CD4-positive, alpha-beta T cell (primary cell): ENCODE measurements around the gene RAPGEF6. TPM values are rescaled to one million over a fixed set of nuclear protein-coding genes. Genes with fewer than 3 reads are reported as not detected.

Experiments
- ATAC-seq: fragments of 200-7000 bp; cut with Tn5 transposase; one replicate; pipeline ENCODE4 v1.10.0; 2022; ENCODE audit warnings: mild to moderate bottlenecking; ENCODE audit not compliant: poor library complexity
- CTCF ChIA-PET: fragments of 350-600 bp; sonication (Branson Sonifier 250); formaldehyde crosslinking; loops from one replicate; lab custom pipeline; 2021; ENCODE audit warnings: antibody characterized with exemption, inconsistent platforms; lab: Charles Lee
- POLR2A ChIA-PET: fragments of 350-600 bp; sonication (Branson Sonifier 250); formaldehyde crosslinking; loops from one replicate; lab custom pipeline; 2021; ENCODE audit warnings: antibody characterized with exemption, inconsistent platforms; lab: Charles Lee
- DNase-seq, 14 experiments: peaks; one replicate each; pipeline ENCODE4 v3.0.0-alpha.2; 2013 to 2020; ENCODE audit warnings: mixed read lengths in 2 of 14
- H3K27ac ChIP-seq, 2 donors: one replicate each; pipeline versions ENCODE4 v1.5.1 to v1.7.0; 2013; ENCODE audit warnings: low read length in 2 of 2, low read depth in 1 of 2, mild to moderate bottlenecking in 1 of 2
- H3K27me3 ChIP-seq, 2 experiments: 1 replicate in 1 of 2; 2 replicates in 1 of 2; pipeline versions ENCODE4 v1.6.1 to v1.7.0; 2013; ENCODE audit warnings: low read length in 2 of 2, control low read depth in 1 of 2, mild to moderate bottlenecking in 1 of 2, moderate library complexity in 1 of 2; ENCODE audit not compliant: insufficient read depth in 2 of 2, control insufficient read depth in 1 of 2
- H3K36me3 ChIP-seq: one replicate; pipeline ENCODE4 v1.6.1; 2013; ENCODE audit warnings: low read length, control low read depth; ENCODE audit not compliant: insufficient read depth
- H3K4me1 ChIP-seq: one replicate; pipeline ENCODE4 v1.6.1; 2013; ENCODE audit warnings: low read length, control low read depth; ENCODE audit not compliant: insufficient read depth
- H3K4me3 ChIP-seq: one replicate; pipeline ENCODE4 v1.5.1; 2013; ENCODE audit warnings: mild to moderate bottlenecking, low read length, moderate library complexity
- H3K9me3 ChIP-seq, 2 experiments: 1 replicate in 1 of 2; 2 replicates in 1 of 2; pipeline versions ENCODE4 v1.6.1 to v1.7.0; 2013; ENCODE audit warnings: low read length in 2 of 2, mild to moderate bottlenecking in 2 of 2, control low read depth in 1 of 2, moderate library complexity in 1 of 2; ENCODE audit not compliant: control insufficient read depth in 1 of 2, insufficient read depth in 1 of 2
- H3K27ac Mint-ChIP-seq: one replicate; pipeline ENCODE4 v1.8.0; 2020; ENCODE audit warnings: mixed read lengths
- H3K27me3 Mint-ChIP-seq: one replicate; pipeline ENCODE4 v1.8.0; 2021; ENCODE audit warnings: mixed read lengths
- H3K36me3 Mint-ChIP-seq: one replicate; pipeline ENCODE4 v1.8.0; 2021; ENCODE audit warnings: low read depth, mixed read lengths
- H3K4me1 Mint-ChIP-seq: one replicate; pipeline ENCODE4 v1.8.0; 2021; ENCODE audit warnings: low read depth, mixed read lengths
- H3K4me3 Mint-ChIP-seq: one replicate; pipeline ENCODE4 v1.8.0; 2020; ENCODE audit warnings: mild to moderate bottlenecking, mixed read lengths
- H3K9me3 Mint-ChIP-seq: one replicate; pipeline ENCODE4 v1.8.0; 2020; ENCODE audit warnings: mixed read lengths
- intact Hi-C, 2 experiments: fragments of 100-400 bp; cut with DNase I in 1 of 2; cut with micrococcal nuclease in 1 of 2; formaldehyde crosslinking; loops; one replicate each; pipeline versions ENCODE4 v1.15.1 to v1.9.0; 2023 to 2025; cut with DNase I, micrococcal nuclease
- total RNA-seq, 174 experiments: library from RNA in 2 of 174; stranded (reverse) in 2 of 174; gene quantifications; one replicate each; pipeline ENCODE4 v1.2.3 and lab custom pipeline; 2021 to 2026
- TF ChIP-seq, protein P1 (sequence below): fragments of 200-600 bp; IDR thresholded peaks from one replicate; pipeline ENCODE4 v1.8.0; 2022; ENCODE audit warnings: antibody characterized with exemption, mild to moderate bottlenecking

Gene RAPGEF6
- total RNA-seq, 2 experiments from 2014 or later, result 83.3 to 91.4 TPM

GRCh38 chr5:131475541-131475941 is 159.5 kb downstream of the RAPGEF6 start:
- Mint-ChIP-seq H3K4me3 (no peak overlapping the region), H3K4me1 (peaks cover 64% of the 10 kb centered on the region), H3K27ac (peak overlapping the region; percentile 69), H3K9me3 (no peaks in the 10 kb centered on the region), H3K27me3 (no peaks in the 10 kb centered on the region), H3K36me3 (peaks cover 95% of the 10 kb centered on the region)
- H3K27ac ChIP-seq, result no peak overlapping the region
- no peaks in the 10 kb centered on the region for H3K9me3 ChIP-seq
- H3K4me1 ChIP-seq, result peaks cover 4% of the 10 kb centered on the region
- no peaks in the 10 kb centered on the region for H3K27me3 ChIP-seq
- DNase-seq, result no peak
- TF ChIP-seq, protein P1, sequence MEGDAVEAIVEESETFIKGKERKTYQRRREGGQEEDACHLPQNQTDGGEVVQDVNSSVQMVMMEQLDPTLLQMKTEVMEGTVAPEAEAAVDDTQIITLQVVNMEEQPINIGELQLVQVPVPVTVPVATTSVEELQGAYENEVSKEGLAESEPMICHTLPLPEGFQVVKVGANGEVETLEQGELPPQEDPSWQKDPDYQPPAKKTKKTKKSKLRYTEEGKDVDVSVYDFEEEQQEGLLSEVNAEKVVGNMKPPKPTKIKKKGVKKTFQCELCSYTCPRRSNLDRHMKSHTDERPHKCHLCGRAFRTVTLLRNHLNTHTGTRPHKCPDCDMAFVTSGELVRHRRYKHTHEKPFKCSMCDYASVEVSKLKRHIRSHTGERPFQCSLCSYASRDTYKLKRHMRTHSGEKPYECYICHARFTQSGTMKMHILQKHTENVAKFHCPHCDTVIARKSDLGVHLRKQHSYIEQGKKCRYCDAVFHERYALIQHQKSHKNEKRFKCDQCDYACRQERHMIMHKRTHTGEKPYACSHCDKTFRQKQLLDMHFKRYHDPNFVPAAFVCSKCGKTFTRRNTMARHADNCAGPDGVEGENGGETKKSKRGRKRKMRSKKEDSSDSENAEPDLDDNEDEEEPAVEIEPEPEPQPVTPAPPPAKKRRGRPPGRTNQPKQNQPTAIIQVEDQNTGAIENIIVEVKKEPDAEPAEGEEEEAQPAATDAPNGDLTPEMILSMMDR, result no peak
- no peak for ATAC-seq
- intact Hi-C loops, result no loop called here
- POLR2A ChIA-PET, result no interaction called here
- no peak overlapping the region for H3K4me3 ChIP-seq
- H3K36me3 ChIP-seq, result peaks cover 74% of the 10 kb centered on the region
- CTCF ChIA-PET, result no interaction called here

GRCh38 chr5:131473731-131474130 is 161.3 kb downstream of the RAPGEF6 start:
- intact Hi-C loops, result no loop called here
- peaks cover 57% of the 10 kb centered on the region for H3K4me1 Mint-ChIP-seq
- no peak overlapping the region for H3K4me3 Mint-ChIP-seq
- Histone ChIP-seq H3K27me3 (no peaks in the 10 kb centered on the region), H3K36me3 (peaks cover 65% of the 10 kb centered on the region), H3K9me3 (no peaks in the 10 kb centered on the region), H3K4me3 (no peak overlapping the region), H3K4me1 (no peaks in the 10 kb centered on the region), H3K27ac (no peak overlapping the region)
- peak overlapping the region; percentile 60 for H3K27ac Mint-ChIP-seq
- ChIA-PET CTCF (no interaction called here), POLR2A (interaction anchor here (0.9 kb wide), 1 partner anchor 209 kb away, joined by 3 read pairs; no protein-coding TSS in a partner anchor)
- H3K27me3 Mint-ChIP-seq, result no peaks in the 10 kb centered on the region
- no peak for DNase-seq
- H3K36me3 Mint-ChIP-seq, result peaks cover 91% of the 10 kb centered on the region
- H3K9me3 Mint-ChIP-seq, result no peaks in the 10 kb centered on the region
- TF ChIP-seq, protein P1, result no peak
- ATAC-seq, result no peak

DNA sequence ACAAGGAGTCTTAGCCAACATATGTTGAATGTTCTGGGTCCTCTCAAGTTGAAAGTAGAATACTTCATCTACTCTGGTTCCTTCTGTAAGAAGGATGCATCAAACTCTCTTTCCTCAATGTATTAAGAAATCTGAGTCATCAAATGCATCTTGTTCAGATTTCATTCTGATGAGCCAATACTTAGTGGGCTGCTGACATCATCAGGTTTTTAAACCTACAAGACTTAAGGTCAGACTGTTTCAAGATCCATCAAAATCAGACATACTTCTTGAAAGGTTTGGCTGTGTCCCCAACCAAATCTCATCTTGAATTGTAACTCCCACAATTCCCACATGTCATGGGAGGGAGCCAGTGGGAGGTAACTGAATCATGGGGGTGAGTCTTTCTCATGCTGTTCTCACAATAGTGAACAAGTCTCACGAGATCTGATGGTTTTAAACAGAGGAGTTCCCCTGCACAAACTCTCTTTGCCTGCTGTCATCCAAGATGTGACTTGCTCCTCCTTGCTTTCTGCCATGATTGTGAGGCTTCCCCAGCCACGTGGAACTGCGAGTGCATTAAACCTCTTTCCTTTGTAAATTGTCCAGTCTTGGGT is 168.8 kb downstream of the RAPGEF6 start:
- H3K27ac ChIP-seq, result no peak overlapping the region
- ATAC-seq (peak; percentile 44), DNase-seq (peak in 1 of 14 experiments; percentile 13)
- H3K27me3 ChIP-seq, result no peaks in the 10 kb centered on the region
- H3K4me1 ChIP-seq, result peaks cover 4% of the 10 kb centered on the region
- no peak overlapping the region for H3K4me3 ChIP-seq
- Mint-ChIP-seq H3K36me3 (peaks cover 78% of the 10 kb centered on the region), H3K27me3 (no peaks in the 10 kb centered on the region), H3K27ac (peak overlapping the region; percentile 63), H3K4me1 (peaks cover 58% of the 10 kb centered on the region), H3K9me3 (no peaks in the 10 kb centered on the region), H3K4me3 (no peak overlapping the region)
- ChIA-PET CTCF (no interaction called here), POLR2A (no interaction called here)
- H3K9me3 ChIP-seq, result no peaks in the 10 kb centered on the region
- peaks cover 68% of the 10 kb centered on the region for H3K36me3 ChIP-seq
- TF ChIP-seq, protein P1, result no peak
- intact Hi-C loops, result no loop called here
